Pulmonary artery endothelial cell (primary cell): ENCODE data around the gene ZKSCAN8. TPM values are rescaled to one million over a fixed set of nuclear protein-coding genes. Genes with fewer than 3 reads are reported as not detected.

ENCODE experiments used
- DNase-seq: peaks from one replicate; pipeline ENCODE4 v3.0.0-alpha.2; 2011; ENCODE audit warnings: low read depth, low spot score
- total RNA-seq: library from RNA; depleted of rRNA; stranded (reverse); fragments of >200 nt; gene quantifications from 2 replicates; pipeline ENCODE4 v1.2.3, GENCODE V29; 2014

Gene ZKSCAN8
- total RNA-seq, 1 donor from 2014 or later: 11.5 TPM

- DNase-seq: no peak
Measured at GRCh38 chr6:28206527-28206926, 64.8 kb downstream of the ZKSCAN8 start.

- no peak for DNase-seq
Measured at GRCh38 chr6:28206928-28207509, 65.3 kb downstream of the ZKSCAN8 start.

- DNase-seq: no peak
Measured at GRCh38 chr6:28207510-28208110, 65.9 kb downstream of the ZKSCAN8 start.

- no peak for DNase-seq
Measured at GRCh38 chr6:28208111-28208659, 66.5 kb downstream of the ZKSCAN8 start.

Other genes starting within 250 kb of the ZKSCAN8 start
- not detected in 2 replicates for gene OR2B2, start 229.5 kb upstream of the ZKSCAN8 start, total RNA-seq
- not detected in 2 replicates for gene OR2B6, start 184.6 kb upstream of the ZKSCAN8 start, total RNA-seq
- 0.33 and 0.35 TPM in 2 replicates for gene ZNF165, start 61.3 kb upstream of the ZKSCAN8 start, total RNA-seq
- 13.0 and 13.8 TPM in 2 replicates for gene ZSCAN16, start 17.3 kb upstream of the ZKSCAN8 start, total RNA-seq
- gene ZSCAN9, start 83.4 kb downstream of the ZKSCAN8 start, total RNA-seq: 11.6 and 13.5 TPM in 2 replicates
- 5.6 and 5.7 TPM in 2 replicates for gene ZKSCAN4, start 110.4 kb downstream of the ZKSCAN8 start, total RNA-seq
- 0.59 and 1.2 TPM in 2 replicates for gene NKAPL, start 117.4 kb downstream of the ZKSCAN8 start, total RNA-seq
- gene ZSCAN26, start 125.3 kb downstream of the ZKSCAN8 start, total RNA-seq: 8.9 and 18.5 TPM in 2 replicates
- gene PGBD1, start 139.7 kb downstream of the ZKSCAN8 start, total RNA-seq: 7.3 and 10.2 TPM in 2 replicates
- 10.6 and 19.7 TPM in 2 replicates for gene ZSCAN31, start 194.3 kb downstream of the ZKSCAN8 start, total RNA-seq
- gene ZKSCAN3, start 208.1 kb downstream of the ZKSCAN8 start, total RNA-seq: 3.4 and 7.5 TPM in 2 replicates